Measurements from ENCODE around the gene PPIL3.

DNA sequence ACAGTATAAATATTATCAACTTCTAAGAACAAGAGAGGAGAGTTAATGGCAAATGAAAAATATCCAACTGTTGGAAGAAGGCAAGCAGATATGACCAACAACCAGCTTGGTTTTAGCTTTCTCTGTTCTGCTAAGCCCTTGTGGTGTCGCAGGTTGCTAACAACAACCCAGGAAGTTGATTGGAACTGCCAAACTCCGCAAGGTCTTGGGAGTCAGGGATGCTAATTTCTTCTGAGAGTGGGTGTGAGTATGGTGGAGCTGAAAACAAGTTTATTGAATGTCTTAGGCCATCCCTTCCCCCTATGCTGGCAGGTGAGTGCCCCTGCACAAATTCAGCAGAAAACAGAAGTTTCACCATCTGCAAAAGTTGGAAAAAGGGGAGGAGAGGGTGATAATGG lies 59.6 kb downstream of the PPIL3 start:
- TF ChIP-seq POLR2A (IDR thresholded peaks at IDR 0.05) = no peak
- TF ChIP-seq, protein P1, sequence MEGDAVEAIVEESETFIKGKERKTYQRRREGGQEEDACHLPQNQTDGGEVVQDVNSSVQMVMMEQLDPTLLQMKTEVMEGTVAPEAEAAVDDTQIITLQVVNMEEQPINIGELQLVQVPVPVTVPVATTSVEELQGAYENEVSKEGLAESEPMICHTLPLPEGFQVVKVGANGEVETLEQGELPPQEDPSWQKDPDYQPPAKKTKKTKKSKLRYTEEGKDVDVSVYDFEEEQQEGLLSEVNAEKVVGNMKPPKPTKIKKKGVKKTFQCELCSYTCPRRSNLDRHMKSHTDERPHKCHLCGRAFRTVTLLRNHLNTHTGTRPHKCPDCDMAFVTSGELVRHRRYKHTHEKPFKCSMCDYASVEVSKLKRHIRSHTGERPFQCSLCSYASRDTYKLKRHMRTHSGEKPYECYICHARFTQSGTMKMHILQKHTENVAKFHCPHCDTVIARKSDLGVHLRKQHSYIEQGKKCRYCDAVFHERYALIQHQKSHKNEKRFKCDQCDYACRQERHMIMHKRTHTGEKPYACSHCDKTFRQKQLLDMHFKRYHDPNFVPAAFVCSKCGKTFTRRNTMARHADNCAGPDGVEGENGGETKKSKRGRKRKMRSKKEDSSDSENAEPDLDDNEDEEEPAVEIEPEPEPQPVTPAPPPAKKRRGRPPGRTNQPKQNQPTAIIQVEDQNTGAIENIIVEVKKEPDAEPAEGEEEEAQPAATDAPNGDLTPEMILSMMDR (IDR thresholded peaks at IDR 0.05) = no peak

Data from heart left ventricle (tissue), 13 donors.